Skin epidermis (tissue), 12 donors: ENCODE measurements around the gene ERO1A.

Source experiments
- H3K27ac ChIP-seq, 21 experiments: fragments of 200-600 bp; sonication (generic) in 11 of 21; one replicate each; pipeline ENCODE4 v1.5.0; 2020; ENCODE audit warnings: mild to moderate bottlenecking in 3 of 21, inconsistent platforms in 2 of 21, moderate library complexity in 2 of 21
- H3K4me3 ChIP-seq, 7 experiments: fragments of 200-600 bp; sonication (generic) in 2 of 7; one replicate each; pipeline ENCODE4 v1.5.0; 2020; ENCODE audit warnings: inconsistent platforms in 2 of 7, mild to moderate bottlenecking in 2 of 7, moderate library complexity in 1 of 7

ERO1A gene

GRCh38 chr14:52701223-52701622, 5.9 kb upstream of the ERO1A start:
- Histone ChIP-seq H3K4me3 (no peak overlapping the region), H3K27ac (peak overlapping the region in 3 of 21 experiments; percentile 5 to 18 (median 17))

- Histone ChIP-seq H3K4me3 (no peak overlapping the region), H3K27ac (peak overlapping the region in 3 of 21 experiments; percentile 5 to 18 (median 17))
These were observed 5.4 kb upstream of the ERO1A start for GRCh38 chr14:52700701-52701172.

- Histone ChIP-seq H3K27ac (peak overlapping the region; percentile 88 to 99 (median 97)), H3K4me3 (peak overlapping the region; percentile 66 to 96 (median 90))
These were observed 437 bp downstream of the ERO1A start for GRCh38 chr14:52694761-52695480.

- peak overlapping the region in 1 of 7 experiments; percentile 90 for H3K4me3 ChIP-seq
- H3K27ac ChIP-seq = no peak overlapping the region
These were observed 1.8 kb downstream of the ERO1A start for GRCh38 chr14:52693532-52693931.

GRCh38 chr14:52693036-52693435, 2.3 kb downstream of the ERO1A start:
- H3K27ac ChIP-seq = peak overlapping the region in 3 of 21 experiments; percentile 11 to 34 (median 16)
- H3K4me3 ChIP-seq = no peak overlapping the region

- Histone ChIP-seq H3K27ac (peak overlapping the region in 1 of 21 experiments; percentile 34), H3K4me3 (no peak overlapping the region)
These were observed 3.0 kb downstream of the ERO1A start for GRCh38 chr14:52692248-52692962.

GRCh38 chr14:52690983-52691760, 4.2 kb downstream of the ERO1A start:
- Histone ChIP-seq H3K4me3 (no peak overlapping the region), H3K27ac (no peak overlapping the region)

- H3K27ac ChIP-seq = no peak overlapping the region
- H3K4me3 ChIP-seq = no peak overlapping the region
These were observed 9.2 kb downstream of the ERO1A start for GRCh38 chr14:52686176-52686575.

GRCh38 chr14:52683985-52684520, 11.3 kb downstream of the ERO1A start:
- H3K27ac ChIP-seq = no peak overlapping the region
- H3K4me3 ChIP-seq = no peak overlapping the region

- Histone ChIP-seq H3K4me3 (no peak overlapping the region), H3K27ac (no peak overlapping the region)
These were observed 16.8 kb downstream of the ERO1A start for GRCh38 chr14:52678591-52678990.

GRCh38 chr14:52663850-52664249, 31.5 kb downstream of the ERO1A start:
- Histone ChIP-seq H3K27ac (no peak overlapping the region), H3K4me3 (no peak overlapping the region)

GRCh38 chr14:52661314-52661713, 34.0 kb downstream of the ERO1A start:
- no peak overlapping the region for H3K27ac ChIP-seq
- no peak overlapping the region for H3K4me3 ChIP-seq

- H3K27ac ChIP-seq = no peak overlapping the region
- H3K4me3 ChIP-seq = no peak overlapping the region
These were observed 34.5 kb downstream of the ERO1A start for GRCh38 chr14:52660832-52661231.

- H3K4me3 ChIP-seq = no peak overlapping the region
- no peak overlapping the region for H3K27ac ChIP-seq
These were observed 35.0 kb downstream of the ERO1A start for GRCh38 chr14:52660325-52660724.

GRCh38 chr14:52656905-52657304, 38.5 kb downstream of the ERO1A start:
- H3K4me3 ChIP-seq = no peak overlapping the region
- H3K27ac ChIP-seq = no peak overlapping the region

GRCh38 chr14:52650774-52651173, 44.6 kb downstream of the ERO1A start:
- H3K27ac ChIP-seq = no peak overlapping the region
- no peak overlapping the region for H3K4me3 ChIP-seq

GRCh38 chr14:52649511-52649910, 45.8 kb downstream of the ERO1A start:
- no peak overlapping the region for H3K27ac ChIP-seq
- no peak overlapping the region for H3K4me3 ChIP-seq

- Histone ChIP-seq H3K27ac (no peak overlapping the region), H3K4me3 (no peak overlapping the region)
These were observed 53.6 kb downstream of the ERO1A start for GRCh38 chr14:52641745-52642144.

- Histone ChIP-seq H3K4me3 (no peak overlapping the region), H3K27ac (no peak overlapping the region)
These were observed 55.2 kb downstream of the ERO1A start for GRCh38 chr14:52640137-52640536.

- Histone ChIP-seq H3K4me3 (no peak overlapping the region), H3K27ac (no peak overlapping the region)
These were observed 75.7 kb downstream of the ERO1A start for GRCh38 chr14:52619687-52620086.
